ENCODE results near the gene OR4D11.

DNA sequence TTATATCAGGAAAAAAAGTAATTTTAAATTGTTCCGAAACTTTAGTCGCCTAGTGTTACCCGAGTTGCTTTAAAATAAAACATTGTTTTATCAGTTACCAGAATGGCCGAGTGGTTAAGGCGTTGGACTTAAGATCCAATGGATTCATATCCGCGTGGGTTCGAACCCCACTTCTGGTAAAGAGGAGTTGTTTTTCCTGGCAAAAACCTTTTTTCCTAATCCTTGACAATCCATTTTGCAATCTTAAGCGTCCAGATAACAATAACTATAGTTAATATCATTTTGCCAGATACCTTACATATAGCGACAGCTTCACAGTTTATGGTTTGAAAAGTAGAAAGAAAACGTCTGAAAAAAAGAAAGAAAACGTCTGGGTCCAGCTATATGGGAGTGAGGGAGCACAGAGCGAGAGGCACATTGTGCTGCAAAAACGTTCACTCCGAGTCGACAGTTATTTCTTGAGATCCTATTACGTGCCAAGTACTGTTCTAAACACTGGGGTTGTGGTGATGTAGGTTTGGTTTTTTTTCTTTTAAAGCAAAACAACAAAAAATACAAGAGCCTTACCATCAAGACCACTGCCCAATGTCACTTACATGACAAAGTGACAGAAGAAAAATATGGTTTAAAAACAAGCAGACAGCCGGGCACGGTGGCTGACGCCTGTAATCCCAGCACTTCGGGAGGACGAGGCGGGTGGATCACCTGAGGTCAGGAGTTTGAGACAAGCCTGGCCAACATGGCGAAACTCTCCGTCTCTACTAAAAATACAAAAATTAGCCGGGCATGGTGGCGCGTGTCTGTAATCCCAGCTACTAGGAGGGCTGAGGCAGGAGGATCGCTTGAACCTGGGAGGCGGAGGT, 48.5 kb downstream of the OR4D11 start:
- TF ChIP-seq, protein P1, sequence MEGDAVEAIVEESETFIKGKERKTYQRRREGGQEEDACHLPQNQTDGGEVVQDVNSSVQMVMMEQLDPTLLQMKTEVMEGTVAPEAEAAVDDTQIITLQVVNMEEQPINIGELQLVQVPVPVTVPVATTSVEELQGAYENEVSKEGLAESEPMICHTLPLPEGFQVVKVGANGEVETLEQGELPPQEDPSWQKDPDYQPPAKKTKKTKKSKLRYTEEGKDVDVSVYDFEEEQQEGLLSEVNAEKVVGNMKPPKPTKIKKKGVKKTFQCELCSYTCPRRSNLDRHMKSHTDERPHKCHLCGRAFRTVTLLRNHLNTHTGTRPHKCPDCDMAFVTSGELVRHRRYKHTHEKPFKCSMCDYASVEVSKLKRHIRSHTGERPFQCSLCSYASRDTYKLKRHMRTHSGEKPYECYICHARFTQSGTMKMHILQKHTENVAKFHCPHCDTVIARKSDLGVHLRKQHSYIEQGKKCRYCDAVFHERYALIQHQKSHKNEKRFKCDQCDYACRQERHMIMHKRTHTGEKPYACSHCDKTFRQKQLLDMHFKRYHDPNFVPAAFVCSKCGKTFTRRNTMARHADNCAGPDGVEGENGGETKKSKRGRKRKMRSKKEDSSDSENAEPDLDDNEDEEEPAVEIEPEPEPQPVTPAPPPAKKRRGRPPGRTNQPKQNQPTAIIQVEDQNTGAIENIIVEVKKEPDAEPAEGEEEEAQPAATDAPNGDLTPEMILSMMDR (IDR thresholded peaks at IDR 0.05): no peak
- no peak for TF ChIP-seq POLR2A (IDR thresholded peaks at IDR 0.05)

Data from lower leg skin (tissue), 3 donors.